ENCODE data around the gene JTB.

DNA sequence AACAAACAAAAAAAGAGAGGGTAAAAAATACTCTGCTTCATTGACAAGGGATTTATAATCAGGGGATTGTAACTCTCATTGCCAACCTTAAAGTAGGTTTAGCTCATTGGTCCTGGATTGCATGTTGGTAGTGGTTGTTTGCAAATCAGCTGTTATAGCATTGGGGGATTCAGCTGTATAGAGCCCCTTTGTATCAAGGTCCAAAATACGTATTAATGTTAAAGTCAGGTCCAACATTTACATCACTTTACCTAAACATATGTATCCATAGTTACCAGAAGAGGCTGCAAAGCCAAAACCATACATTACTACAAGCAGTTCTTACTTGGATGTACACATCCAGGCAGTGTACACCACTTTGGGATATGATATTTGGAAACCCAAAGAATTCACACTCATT is 42.5 kb upstream of the JTB start:
- TF ChIP-seq CTCF (IDR thresholded peaks at IDR 0.05 in 4 of 5, conservative IDR thresholded peaks at IDR 0.05 in 1 of 5) (no peak), POLR2A (IDR thresholded peaks at IDR 0.05) (no peak)

Data from gastrocnemius medialis (tissue), 4 donors.